ENCODE measurements around the gene BSPRY.

DNA sequence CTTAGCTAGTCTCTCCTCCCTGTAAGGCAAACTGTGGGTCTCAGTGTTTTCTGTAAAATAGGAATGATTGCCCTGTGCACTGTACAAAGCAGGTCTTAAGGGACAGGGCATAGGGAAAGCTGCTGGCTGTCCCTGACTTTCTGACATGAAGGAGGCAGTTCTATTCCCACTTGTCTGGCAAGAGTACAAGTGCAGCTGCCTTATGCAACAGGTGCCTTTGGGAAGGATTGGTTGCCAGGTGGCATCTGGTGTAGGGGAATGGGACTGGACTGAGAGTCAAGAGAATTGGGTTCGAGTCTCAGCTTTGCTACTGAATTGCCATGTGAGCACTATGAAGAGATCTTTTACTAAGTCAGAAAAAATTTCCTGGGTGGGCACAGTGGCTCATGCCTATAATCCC, 10.0 kb downstream of the BSPRY start:
- TF ChIP-seq, protein P1, sequence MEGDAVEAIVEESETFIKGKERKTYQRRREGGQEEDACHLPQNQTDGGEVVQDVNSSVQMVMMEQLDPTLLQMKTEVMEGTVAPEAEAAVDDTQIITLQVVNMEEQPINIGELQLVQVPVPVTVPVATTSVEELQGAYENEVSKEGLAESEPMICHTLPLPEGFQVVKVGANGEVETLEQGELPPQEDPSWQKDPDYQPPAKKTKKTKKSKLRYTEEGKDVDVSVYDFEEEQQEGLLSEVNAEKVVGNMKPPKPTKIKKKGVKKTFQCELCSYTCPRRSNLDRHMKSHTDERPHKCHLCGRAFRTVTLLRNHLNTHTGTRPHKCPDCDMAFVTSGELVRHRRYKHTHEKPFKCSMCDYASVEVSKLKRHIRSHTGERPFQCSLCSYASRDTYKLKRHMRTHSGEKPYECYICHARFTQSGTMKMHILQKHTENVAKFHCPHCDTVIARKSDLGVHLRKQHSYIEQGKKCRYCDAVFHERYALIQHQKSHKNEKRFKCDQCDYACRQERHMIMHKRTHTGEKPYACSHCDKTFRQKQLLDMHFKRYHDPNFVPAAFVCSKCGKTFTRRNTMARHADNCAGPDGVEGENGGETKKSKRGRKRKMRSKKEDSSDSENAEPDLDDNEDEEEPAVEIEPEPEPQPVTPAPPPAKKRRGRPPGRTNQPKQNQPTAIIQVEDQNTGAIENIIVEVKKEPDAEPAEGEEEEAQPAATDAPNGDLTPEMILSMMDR (IDR thresholded peaks at IDR 0.05; ENCODE audit: insufficient read depth, low read length, poor library complexity, severe bottlenecking), result no peak
- no peak for TF ChIP-seq EZH2phosphoT487 (conservative IDR thresholded peaks at IDR 0.05; ENCODE audit: low read length)

Measured in SU-DHL-6 (cell line).